Karpas-422 (cell line): ENCODE data around the gene PCGF2. TPM values are rescaled to one million over a fixed set of nuclear protein-coding genes. Genes with fewer than 3 reads are reported as not detected.
"Not testable (repeated sequence)": the region's sequence is repeated elsewhere in the genome, so short reads cannot be mapped to it uniquely, and the experiment has no call there.

Experiments used
- DNase-seq: peaks from one replicate; pipeline ENCODE4 v3.0.0-alpha.2; 2015
- H2AFZ ChIP-seq: fragments of 200-600 bp; sonication (generic); 2 replicates; pipeline ENCODE4 v1.6.1; 2014; ENCODE audit warnings: antibody characterized with exemption, low read length, mixed read lengths
- H3K27ac ChIP-seq: fragments of 200-600 bp; sonication (generic); 2 replicates; pipeline ENCODE4 v1.5.1; 2014; ENCODE audit warnings: mild to moderate bottlenecking, low read length, moderate library complexity
- H3K27me3 ChIP-seq: fragments of 200-600 bp; sonication (generic); 2 replicates; pipeline ENCODE4 v1.6.1; 2014; ENCODE audit warnings: low read length, mixed read lengths
- H3K36me3 ChIP-seq: fragments of 200-600 bp; sonication (generic); 2 replicates; pipeline ENCODE4 v1.6.1; 2014; ENCODE audit warnings: low read length, mixed read lengths; ENCODE audit not compliant: insufficient read depth
- H3K4me1 ChIP-seq: fragments of 200-600 bp; sonication (generic); 2 replicates; pipeline ENCODE4 v1.6.1; 2014; ENCODE audit warnings: mild to moderate bottlenecking, low read length, mixed read lengths
- H3K4me2 ChIP-seq: fragments of 200-600 bp; sonication (generic); 2 replicates; pipeline ENCODE4 v1.6.1; 2014; ENCODE audit warnings: low read length, low read depth, mild to moderate bottlenecking; ENCODE audit not compliant: poor library complexity, severe bottlenecking
- H3K4me3 ChIP-seq: fragments of 200-600 bp; sonication (generic); 2 replicates; pipeline ENCODE4 v1.5.1; 2014; ENCODE audit warnings: mild to moderate bottlenecking, antibody characterized with exemption, low read length, mixed read lengths
- H3K79me2 ChIP-seq: fragments of 200-600 bp; sonication (generic); 2 replicates; pipeline ENCODE4 v1.6.1; 2014; ENCODE audit warnings: mild to moderate bottlenecking, low read length, mixed read lengths
- H3K9ac ChIP-seq: fragments of 200-600 bp; sonication (generic); 2 replicates; pipeline ENCODE4 v1.6.0; 2014; ENCODE audit warnings: low read length
- H3K9me2 ChIP-seq: fragments of 200-600 bp; sonication (generic), shearing (Covaris generic); replicated peaks from 2 replicates; pipeline ENCODE4 v1.6.0; 2014; ENCODE audit warnings: mild to moderate bottlenecking, low read length, moderate library complexity; ENCODE audit not compliant: insufficient read depth
- H3K9me3 ChIP-seq: fragments of 300-700, 200-600 bp; sonication (generic); 2 replicates; pipeline ENCODE4 v1.6.1; 2014; ENCODE audit warnings: low read length, mixed read lengths
- H4K20me1 ChIP-seq: fragments of 200-600 bp; sonication (generic); 2 replicates; pipeline ENCODE4 v1.6.1; 2014; ENCODE audit warnings: mild to moderate bottlenecking, antibody characterized with exemption, low read length, low read depth; ENCODE audit not compliant: insufficient read depth
- total RNA-seq: library from RNA; depleted of rRNA; stranded (reverse); fragments of >200 nt; shearing (Covaris generic); gene quantifications from 2 replicates; pipeline ENCODE4 v1.2.3, GENCODE V29; 2014; ENCODE audit warnings: low replicate concordance

The PCGF2 gene
- total RNA-seq, 1 experiment from 2014 or later: 0.15 TPM

DNA sequence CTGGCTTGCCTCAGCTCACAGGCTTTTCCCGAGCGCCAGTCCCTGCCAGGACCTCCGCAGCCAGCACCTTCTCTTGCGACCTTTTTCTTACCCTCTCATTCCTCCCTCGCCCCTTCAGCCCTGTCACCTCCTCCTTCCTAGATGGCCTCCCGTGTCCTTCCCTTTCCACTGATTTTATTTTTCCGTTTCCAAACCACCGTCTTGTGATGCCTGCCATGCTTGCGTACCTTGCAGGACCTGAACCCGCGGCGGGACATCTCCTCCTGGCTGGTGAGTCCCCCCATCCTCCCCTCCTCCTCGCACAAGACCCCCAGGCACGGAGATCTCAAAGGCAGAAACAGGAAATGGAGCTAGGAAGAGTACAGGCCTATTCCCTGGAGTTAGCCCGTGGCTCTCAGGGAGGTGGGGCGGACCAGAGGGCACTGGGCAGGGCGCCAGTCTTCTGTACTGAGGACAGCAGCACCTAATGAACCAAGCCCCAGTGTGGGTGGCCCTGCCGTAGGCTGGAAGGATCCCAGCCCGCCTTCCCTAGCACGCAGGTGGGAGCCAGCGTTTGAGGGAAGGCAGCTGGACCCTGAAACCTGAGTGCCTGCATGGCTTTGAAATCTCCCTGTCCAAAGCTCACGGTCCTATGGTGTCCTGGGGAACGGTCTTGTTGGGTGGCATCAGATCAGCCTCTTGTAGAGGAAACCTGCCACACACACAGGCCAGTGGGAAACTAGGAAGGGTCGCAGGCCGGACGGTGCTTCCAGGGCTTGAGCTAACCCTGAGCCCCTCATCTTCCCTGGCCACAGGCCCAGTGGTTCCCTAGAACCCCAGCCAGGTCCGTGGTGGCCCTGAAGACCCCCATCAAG is 17.4 kb downstream of the PCGF2 start:
- DNase-seq: peak; percentile 74
- H3K36me3 ChIP-seq: no peaks in the 10 kb centered on the region
- H3K4me3 ChIP-seq: peak overlapping the region; percentile 86
- H3K9ac ChIP-seq: peak overlapping the region; percentile 85
- peak overlapping the region; percentile 69 for H3K27ac ChIP-seq
- H3K4me2 ChIP-seq: peak overlapping the region; percentile 82
- H4K20me1 ChIP-seq: 0 out of 2 replicates have a peak, but pooled peaks cover 6% of the 10 kb centered on the region
- H3K27me3 ChIP-seq: no peaks in the 10 kb centered on the region
- H2AFZ ChIP-seq: peak overlapping the region; percentile 62; the same call in 1 of the 2 replicates
- peaks cover 15% of the 10 kb centered on the region for H3K79me2 ChIP-seq
- peaks cover 36% of the 10 kb centered on the region for H3K4me1 ChIP-seq
- H3K9me2 ChIP-seq: no peaks in the 10 kb centered on the region
- H3K9me3 ChIP-seq: no peaks in the 10 kb centered on the region

DNA sequence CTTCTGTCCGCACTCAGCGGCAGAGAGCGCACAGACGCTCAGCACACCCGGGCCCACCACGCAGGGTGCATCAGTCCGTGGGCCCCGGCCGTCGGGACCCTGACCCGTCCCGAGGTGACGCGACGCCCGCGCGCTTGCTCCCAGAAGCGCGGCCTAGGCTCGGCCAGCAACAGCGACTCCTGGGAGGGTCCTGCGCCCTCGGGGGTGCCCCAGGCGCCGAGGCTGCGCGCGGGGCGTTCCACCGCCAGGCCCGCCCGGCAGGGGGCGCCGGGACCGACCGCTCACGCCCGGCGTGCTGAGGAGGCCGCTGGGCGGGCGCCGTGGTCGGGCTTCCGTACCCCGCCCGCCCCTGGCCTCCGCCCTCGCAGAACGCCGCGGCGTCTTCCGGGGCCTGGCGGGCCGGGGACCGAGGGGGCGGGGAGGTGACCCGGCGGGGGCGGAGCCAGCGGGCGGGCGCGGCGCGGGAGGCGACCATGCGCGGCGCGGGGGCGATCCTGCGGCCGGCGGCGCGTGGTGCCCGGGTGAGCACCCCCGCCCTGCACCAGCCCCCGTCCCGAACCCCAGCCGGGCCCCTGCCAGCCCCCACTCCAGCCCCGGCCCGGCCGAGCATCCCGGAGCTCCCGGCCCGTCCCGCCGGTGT is 18.1 kb downstream of the PCGF2 start, which contains the start of gene CISD3:
CISD3 (plus strand) TSS at position 456 of the 640 bp plus-strand sequence; CDS start at position 474, 18 bp downstream.
- H3K4me3 ChIP-seq: peak within 1 kb of the TSS; percentile 86
- peaks cover 36% of the 10 kb centered on the region for H3K4me1 ChIP-seq
- peak within 1 kb of the TSS; percentile 82 for H3K4me2 ChIP-seq
- peaks cover 15% of the 10 kb centered on the region for H3K79me2 ChIP-seq
- peak within 1 kb of the TSS; percentile 85 for H3K9ac ChIP-seq
- peak within 1 kb of the TSS; percentile 62; the same call in 1 of the 2 replicates for H2AFZ ChIP-seq
- H3K36me3 ChIP-seq: no peaks in the 10 kb centered on the region
- H3K27me3 ChIP-seq: no peaks in the 10 kb centered on the region
- H3K9me3 ChIP-seq: no peaks in the 10 kb centered on the region
- H3K9me2 ChIP-seq: no peaks in the 10 kb centered on the region
- DNase-seq: peak; percentile 97
- 0 out of 2 replicates have a peak, but pooled peaks cover 6% of the 10 kb centered on the region for H4K20me1 ChIP-seq
- H3K27ac ChIP-seq: peak within 1 kb of the TSS; percentile 69

DNA sequence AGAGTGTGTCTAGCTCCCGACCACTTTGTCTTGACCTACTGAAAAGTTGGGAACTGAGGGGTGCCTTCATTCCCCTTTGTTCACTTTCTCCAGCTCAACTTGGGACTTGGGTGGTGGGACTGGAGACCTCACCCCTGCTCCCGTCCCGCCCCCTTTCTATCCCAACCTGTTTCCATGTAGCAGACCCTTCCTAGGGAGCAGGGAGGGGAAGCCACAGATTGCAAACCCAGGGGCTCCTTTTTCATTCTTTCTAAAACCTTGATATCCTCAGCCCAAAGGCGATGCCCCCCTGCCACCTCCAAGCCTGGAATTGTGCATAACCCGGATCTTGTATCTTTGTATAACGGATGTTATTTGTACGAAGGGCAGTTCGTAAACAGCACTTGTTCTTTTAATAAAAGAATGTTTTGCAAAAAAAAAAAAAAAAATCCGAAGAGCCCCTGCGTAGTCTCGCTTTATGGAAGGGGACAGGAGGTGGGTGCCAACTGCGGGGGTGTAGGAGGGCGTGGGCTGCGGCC is 18.7 kb downstream of the PCGF2 start:
- no peak overlapping the region for H2AFZ ChIP-seq

DNA sequence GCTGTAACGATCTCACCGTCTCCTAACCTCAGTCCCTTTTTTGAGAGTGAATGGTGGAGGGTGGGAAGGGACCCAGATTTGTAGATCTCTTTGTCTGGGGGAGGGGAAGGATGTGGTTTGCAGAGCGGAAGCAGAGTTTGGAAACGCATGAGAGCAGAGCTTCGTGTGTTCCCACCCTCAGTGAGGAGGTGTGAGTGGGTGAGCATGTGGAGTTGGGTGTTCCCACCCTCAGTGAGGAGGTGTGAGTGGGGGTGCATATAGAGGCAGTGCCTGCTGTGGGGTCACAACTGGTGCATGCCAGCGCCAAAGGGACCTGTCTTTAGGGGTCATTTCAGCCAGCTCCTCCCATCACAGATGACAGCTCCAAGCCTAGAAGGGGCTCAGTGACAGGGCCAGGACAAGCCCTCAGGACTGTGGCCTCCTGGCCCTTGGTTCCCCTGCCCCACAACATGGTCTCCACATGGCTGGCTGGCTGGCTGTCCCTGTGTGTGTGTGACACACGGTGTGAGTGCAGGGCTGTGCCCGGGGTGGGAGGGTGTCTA is 19.8 kb downstream of the PCGF2 start:
- no peaks in the 10 kb centered on the region for H3K9me3 ChIP-seq
- H3K79me2 ChIP-seq: peaks cover 15% of the 10 kb centered on the region
- H3K4me3 ChIP-seq: no peak overlapping the region
- no peaks in the 10 kb centered on the region for H3K36me3 ChIP-seq
- no peak overlapping the region for H3K9ac ChIP-seq
- peak overlapping the region; percentile 43 for H3K27ac ChIP-seq
- DNase-seq: no peak
- H4K20me1 ChIP-seq: no peaks in the 10 kb centered on the region
- no peaks in the 10 kb centered on the region for H3K27me3 ChIP-seq
- H2AFZ ChIP-seq: no peak overlapping the region
- no peaks in the 10 kb centered on the region for H3K9me2 ChIP-seq
- H3K4me1 ChIP-seq: peaks cover 36% of the 10 kb centered on the region
- H3K4me2 ChIP-seq: no peak overlapping the region

More for the DNA sequence above, 18.7 kb downstream of the PCGF2 start:
- Histone ChIP-seq H3K36me3 (no peaks in the 10 kb centered on the region), H3K79me2 (peaks cover 15% of the 10 kb centered on the region), H4K20me1 (0 out of 2 replicates have a peak, but pooled peaks cover 3% of the 10 kb centered on the region), H3K27me3 (no peaks in the 10 kb centered on the region), H3K4me3 (peak overlapping the region; percentile 69), H3K9me2 (no peaks in the 10 kb centered on the region), H3K4me1 (peaks cover 36% of the 10 kb centered on the region), H3K27ac (peak overlapping the region; percentile 23; the same call in 1 of the 2 replicates), H3K9ac (peak overlapping the region; percentile 84), H3K9me3 (no peaks in the 10 kb centered on the region), H3K4me2 (peak overlapping the region; percentile 78)
- DNase-seq: no peak

DNA sequence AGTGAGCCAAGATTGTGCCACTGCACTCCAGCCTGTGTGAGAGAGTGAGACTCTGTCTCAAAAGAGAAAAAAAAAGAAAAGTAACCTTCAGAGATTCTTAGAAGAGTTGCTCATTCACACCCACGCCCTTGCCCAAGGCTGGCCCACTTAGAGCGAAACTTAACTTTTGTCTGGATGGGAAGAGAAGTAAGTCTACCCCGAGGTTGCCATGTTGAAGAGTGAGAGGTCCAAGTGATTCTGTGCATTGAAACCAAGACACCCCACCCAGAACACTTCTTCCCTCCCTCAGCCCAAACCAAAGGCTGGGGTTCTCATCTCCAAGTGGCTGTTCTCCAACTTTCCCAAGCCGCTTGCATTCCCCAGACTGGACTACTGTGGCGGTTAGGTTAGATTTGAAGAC is 20.4 kb downstream of the PCGF2 start:
- no peak for DNase-seq
- Histone ChIP-seq H3K79me2 (peaks cover 15% of the 10 kb centered on the region), H3K36me3 (no peaks in the 10 kb centered on the region), H3K4me3 (no peak overlapping the region), H3K9me2 (no peaks in the 10 kb centered on the region), H3K9ac (no peak overlapping the region), H3K4me1 (peaks cover 36% of the 10 kb centered on the region), H3K27me3 (no peaks in the 10 kb centered on the region), H3K27ac (peak overlapping the region; percentile 43), H3K9me3 (no peaks in the 10 kb centered on the region), H2AFZ (no peak overlapping the region), H4K20me1 (no peaks in the 10 kb centered on the region), H3K4me2 (no peak overlapping the region)

DNA sequence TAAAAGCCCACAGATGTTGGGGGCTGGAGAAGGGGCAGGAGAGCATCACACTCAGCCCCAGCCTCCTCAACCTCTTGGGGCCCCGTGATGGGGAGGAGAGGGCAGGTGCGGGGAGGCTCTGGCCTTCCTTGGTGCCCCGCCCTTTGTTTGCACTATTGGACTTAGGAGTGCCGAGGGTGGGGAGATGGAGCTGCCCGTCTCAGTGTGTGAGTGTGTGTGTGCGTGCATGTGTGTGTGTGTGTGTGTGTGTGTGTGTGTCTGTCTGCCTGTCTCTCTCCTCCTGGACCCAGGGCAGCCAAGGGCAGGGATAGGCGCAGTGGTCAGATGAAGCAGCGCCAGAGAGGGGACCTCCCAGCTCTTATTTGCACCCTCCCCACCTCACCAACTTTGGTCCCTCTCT is 22.0 kb downstream of the PCGF2 start:
- H3K36me3 ChIP-seq, H3K27ac ChIP-seq, DNase-seq, H4K20me1 ChIP-seq, H3K27me3 ChIP-seq, H3K79me2 ChIP-seq, H3K9me2 ChIP-seq, H3K4me3 ChIP-seq, H2AFZ ChIP-seq, H3K9me3 ChIP-seq, H3K9ac ChIP-seq, H3K4me2 ChIP-seq: not testable (repeated sequence)
- peaks cover 25% of the 10 kb centered on the region for H3K4me1 ChIP-seq

DNA sequence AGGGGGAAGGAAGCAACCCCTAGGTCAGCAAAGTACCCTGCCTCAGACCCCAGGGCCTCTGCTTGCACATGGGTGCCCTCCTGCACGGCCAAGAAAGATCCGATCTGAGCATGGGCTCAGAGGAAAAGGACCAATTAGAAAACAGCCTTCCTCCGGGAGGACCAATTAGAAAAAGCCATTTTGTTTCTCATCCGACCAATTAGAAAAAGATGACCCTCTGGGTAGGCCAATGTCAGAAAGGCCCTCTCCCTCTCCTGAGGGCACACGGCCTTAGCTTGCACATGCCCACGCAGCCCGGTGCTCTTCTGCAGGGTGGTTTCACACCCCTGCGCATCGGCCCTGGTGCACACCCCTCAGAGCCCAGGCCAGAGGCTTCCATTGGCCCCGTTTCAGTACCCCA is 23.1 kb downstream of the PCGF2 start:
- H3K9me3 ChIP-seq: no peaks in the 10 kb centered on the region
- no peak overlapping the region for H3K4me3 ChIP-seq
- no peak overlapping the region for H3K27ac ChIP-seq
- H3K9me2 ChIP-seq: no peaks in the 10 kb centered on the region
- H3K4me2 ChIP-seq: no peak overlapping the region
- no peak overlapping the region for H2AFZ ChIP-seq
- no peak for DNase-seq
- no peaks in the 10 kb centered on the region; the same call in 1 of the 2 replicates for H3K36me3 ChIP-seq
- H3K27me3 ChIP-seq: no peaks in the 10 kb centered on the region
- H3K4me1 ChIP-seq: peaks cover 22% of the 10 kb centered on the region
- H3K9ac ChIP-seq: no peak overlapping the region
- H3K79me2 ChIP-seq: no peaks in the 10 kb centered on the region
- no peaks in the 10 kb centered on the region for H4K20me1 ChIP-seq
